ENCODE measurements around the gene ANKRD24. TPM values are rescaled to one million over a fixed set of nuclear protein-coding genes. Genes with fewer than 3 reads are reported as not detected.
"Not testable (repeated sequence)": the region's sequence is repeated elsewhere in the genome, so short reads cannot be mapped to it uniquely, and the experiment has no call there.

ANKRD24 gene
- total and polyA plus RNA-seq, 4 donors: 2.8 to 13.7 (median 6.7) TPM

DNA sequence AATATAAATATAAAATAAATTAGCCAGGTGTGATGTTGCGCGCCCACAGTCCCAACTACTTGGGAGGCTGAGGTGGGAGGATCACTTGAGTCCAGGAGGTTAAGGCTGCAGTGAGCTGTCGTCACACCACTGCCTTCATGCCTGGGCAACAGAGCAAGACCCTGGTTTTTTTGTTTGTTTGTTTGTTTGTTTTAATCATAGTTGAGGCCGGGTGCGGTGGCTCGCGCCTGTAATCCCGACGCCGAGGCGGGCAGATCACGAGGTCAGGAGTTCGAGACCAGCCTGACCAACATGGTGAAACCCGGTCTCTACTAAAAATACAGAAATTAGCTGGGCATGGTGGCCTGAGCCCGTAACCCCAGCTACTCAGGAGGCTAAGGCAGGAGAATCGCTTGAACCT is 55.0 kb downstream of the ANKRD24 start:
- DNase-seq (ENCODE audit: low read depth in 4 of 6, low spot score in 6 of 6); H3K27me3 ChIP-seq (ENCODE audit: control insufficient read depth, insufficient read depth, low read length): not testable (repeated sequence)
- 92% methylated on average over 14 of the region's 16 CpGs for WGBS (ENCODE audit: insufficient coverage)

GRCh38 chr19:4238831-4239230 is 56.3 kb downstream of the ANKRD24 start:
- no peak for DNase-seq (ENCODE audit: low read depth in 4 of 6, low spot score in 6 of 6)
- Histone ChIP-seq H3K27ac (ENCODE audit: low read depth, low read length) (no peak overlapping the region), H3K4me3 (ENCODE audit: low read depth, low read length) (no peak overlapping the region), H3K36me3 (ENCODE audit: control insufficient read depth, insufficient read depth, low read length) (no peaks in the 10 kb centered on the region), H3K9me3 (ENCODE audit: control insufficient read depth, insufficient read depth, low read length) (no peaks in the 10 kb centered on the region), H3K4me1 (ENCODE audit: control insufficient read depth, insufficient read depth, low read length) (no peaks in the 10 kb centered on the region), H3K27me3 (ENCODE audit: control insufficient read depth, insufficient read depth, low read length) (no peaks in the 10 kb centered on the region)
- 83% methylated on average over 1 of the region's 4 CpGs for WGBS (ENCODE audit: insufficient coverage)

More for the DNA sequence above, 55.0 kb downstream of the ANKRD24 start:
- not testable (repeated sequence) for H3K4me3 ChIP-seq (ENCODE audit: low read depth, low read length); H3K36me3 ChIP-seq (ENCODE audit: control insufficient read depth, insufficient read depth, low read length); H3K4me1 ChIP-seq (ENCODE audit: control insufficient read depth, insufficient read depth, low read length); H3K9me3 ChIP-seq (ENCODE audit: control insufficient read depth, insufficient read depth, low read length); H3K27ac ChIP-seq (ENCODE audit: low read depth, low read length)

- no peaks in the 10 kb centered on the region for H3K9me3 ChIP-seq (ENCODE audit: control insufficient read depth, insufficient read depth, low read length)
Observed at GRCh38 chr19:4241824-4242430, 59.4 kb downstream of the ANKRD24 start.

DNA sequence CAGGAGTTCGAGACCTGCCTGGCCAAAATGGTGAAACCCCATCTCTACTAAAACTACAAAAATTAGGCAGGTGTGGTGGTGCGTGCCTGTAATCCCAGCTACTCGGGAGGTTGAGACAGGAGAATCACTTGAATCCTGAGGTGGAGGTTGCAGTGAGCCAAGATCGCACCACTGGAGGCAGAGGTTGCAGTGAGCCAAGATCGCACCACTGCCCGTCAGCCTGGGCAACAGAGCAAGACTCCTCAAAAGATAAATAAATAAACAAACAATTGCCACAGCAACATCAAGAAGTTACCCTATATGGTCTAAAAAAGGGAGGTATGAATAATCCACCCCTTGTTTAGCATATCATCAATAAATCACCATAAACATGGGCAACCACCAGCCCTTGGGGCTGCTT is 63.4 kb downstream of the ANKRD24 start:
- H3K27me3 ChIP-seq (ENCODE audit: control insufficient read depth, insufficient read depth, low read length); H3K4me3 ChIP-seq (ENCODE audit: low read depth, low read length); H3K9me3 ChIP-seq (ENCODE audit: control insufficient read depth, insufficient read depth, low read length); H3K27ac ChIP-seq (ENCODE audit: low read depth, low read length); DNase-seq (ENCODE audit: low read depth in 4 of 6, low spot score in 6 of 6): not testable (repeated sequence)
- Histone ChIP-seq H3K36me3 (ENCODE audit: control insufficient read depth, insufficient read depth, low read length) (peaks cover 27% of the 10 kb centered on the region), H3K4me1 (ENCODE audit: control insufficient read depth, insufficient read depth, low read length) (peaks cover 13% of the 10 kb centered on the region)
- WGBS (ENCODE audit: insufficient coverage): 100% methylated on average over 3 of the region's 6 CpGs

More at GRCh38 chr19:4241824-4242430, 59.4 kb downstream of the ANKRD24 start:
- H3K27ac ChIP-seq (ENCODE audit: low read depth, low read length): no peak overlapping the region
- peaks cover 5% of the 10 kb centered on the region for H3K4me1 ChIP-seq (ENCODE audit: control insufficient read depth, insufficient read depth, low read length)
- H3K27me3 ChIP-seq (ENCODE audit: control insufficient read depth, insufficient read depth, low read length): no peaks in the 10 kb centered on the region
- DNase-seq (ENCODE audit: low read depth in 4 of 6, low spot score in 6 of 6): no peak
- H3K4me3 ChIP-seq (ENCODE audit: low read depth, low read length): no peak overlapping the region
- H3K36me3 ChIP-seq (ENCODE audit: control insufficient read depth, insufficient read depth, low read length): no peaks in the 10 kb centered on the region
- 68% methylated on average over 3 of the region's 5 CpGs for WGBS (ENCODE audit: insufficient coverage)

- WGBS (ENCODE audit: insufficient coverage): 0% methylated on average over 24 of the region's 45 CpGs
- H3K27ac ChIP-seq (ENCODE audit: low read depth, low read length): peak within 1 kb of the TSS; percentile 96
- peak; percentile 97 to 100 (median 99) for DNase-seq (ENCODE audit: low read depth in 4 of 6, low spot score in 6 of 6)
- H3K9me3 ChIP-seq (ENCODE audit: control insufficient read depth, insufficient read depth, low read length): no peaks in the 10 kb centered on the region
- H3K4me3 ChIP-seq (ENCODE audit: low read depth, low read length): peak within 1 kb of the TSS; percentile 91
- peaks cover 13% of the 10 kb centered on the region for H3K4me1 ChIP-seq (ENCODE audit: control insufficient read depth, insufficient read depth, low read length)
- H3K36me3 ChIP-seq (ENCODE audit: control insufficient read depth, insufficient read depth, low read length): peaks cover 37% of the 10 kb centered on the region
- H3K27me3 ChIP-seq (ENCODE audit: control insufficient read depth, insufficient read depth, low read length): no peaks in the 10 kb centered on the region
Observed at GRCh38 chr19:4246767-4247593, 64.5 kb downstream of the ANKRD24 start, which contains the start of gene YJU2. Gene YJU2, plus strand, starts transcription at chr19:4247080. Its CDS starts 67 bp downstream, at chr19:4247147.

DNA sequence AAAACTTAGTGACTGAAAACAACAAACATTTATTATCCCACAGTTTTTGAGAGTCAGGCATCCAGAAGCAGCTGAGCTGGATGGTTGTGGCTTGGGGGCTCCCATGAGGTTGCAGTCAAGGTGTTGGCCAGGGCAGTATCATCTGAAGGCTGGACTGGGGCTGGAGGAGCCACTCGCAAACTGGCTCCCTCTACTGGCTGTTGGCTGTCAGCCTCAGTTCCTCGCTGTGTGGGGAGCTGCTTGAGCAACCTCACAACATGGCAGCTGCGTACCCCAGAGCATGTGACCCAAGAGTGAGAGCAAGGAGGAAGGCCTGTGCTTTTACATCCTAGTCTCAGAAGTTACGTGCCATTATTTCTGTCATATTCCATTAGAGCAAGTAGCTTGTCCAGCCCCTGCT is 74.1 kb downstream of the ANKRD24 start:
- Histone ChIP-seq H3K27ac (ENCODE audit: low read depth, low read length) (no peak overlapping the region), H3K9me3 (ENCODE audit: control insufficient read depth, insufficient read depth, low read length) (no peaks in the 10 kb centered on the region), H3K27me3 (ENCODE audit: control insufficient read depth, insufficient read depth, low read length) (no peaks in the 10 kb centered on the region), H3K4me3 (ENCODE audit: low read depth, low read length) (no peak overlapping the region), H3K36me3 (ENCODE audit: control insufficient read depth, insufficient read depth, low read length) (peaks cover 94% of the 10 kb centered on the region), H3K4me1 (ENCODE audit: control insufficient read depth, insufficient read depth, low read length) (no peaks in the 10 kb centered on the region)
- DNase-seq (ENCODE audit: low read depth in 4 of 6, low spot score in 6 of 6): no peak
- WGBS (ENCODE audit: insufficient coverage): 100% methylated on average over 3 of the region's 4 CpGs

- WGBS (ENCODE audit: insufficient coverage): no CpG with 5 or more reads among the region's 6 CpGs
- DNase-seq (ENCODE audit: low read depth in 4 of 6, low spot score in 6 of 6): no peak
Observed at GRCh38 chr19:4257025-4257424, 74.5 kb downstream of the ANKRD24 start.

DNA sequence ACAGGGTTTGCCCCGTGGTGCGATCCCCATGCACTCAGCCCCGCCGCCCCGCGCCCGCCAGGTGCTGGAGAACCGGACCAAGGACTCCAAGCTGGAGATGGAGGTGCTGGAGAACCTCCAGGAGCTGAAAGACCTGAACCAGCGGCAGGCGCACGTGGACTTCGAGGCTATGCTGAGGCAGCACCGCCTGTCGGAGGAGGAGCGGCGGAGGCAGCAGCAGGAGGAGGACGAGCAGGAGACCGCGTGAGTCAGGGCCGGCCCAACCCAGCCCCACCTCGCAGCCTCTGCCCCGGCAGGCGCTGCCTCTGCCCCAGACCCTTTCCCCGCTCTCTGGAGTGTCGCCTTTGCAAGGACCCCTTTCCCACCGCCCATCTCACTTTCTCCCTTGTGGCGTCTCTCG is 75.7 kb downstream of the ANKRD24 start:
- Histone ChIP-seq H3K4me3 (ENCODE audit: low read depth, low read length) (no peak overlapping the region), H3K9me3 (ENCODE audit: control insufficient read depth, insufficient read depth, low read length) (no peaks in the 10 kb centered on the region), H3K36me3 (ENCODE audit: control insufficient read depth, insufficient read depth, low read length) (peaks cover 94% of the 10 kb centered on the region), H3K4me1 (ENCODE audit: control insufficient read depth, insufficient read depth, low read length) (no peaks in the 10 kb centered on the region), H3K27me3 (ENCODE audit: control insufficient read depth, insufficient read depth, low read length) (no peaks in the 10 kb centered on the region), H3K27ac (ENCODE audit: low read depth, low read length) (no peak overlapping the region)
- DNase-seq (ENCODE audit: low read depth in 4 of 6, low spot score in 6 of 6): no peak
- WGBS (ENCODE audit: insufficient coverage): 97% methylated on average over 27 of the region's 28 CpGs

More at GRCh38 chr19:4257025-4257424, 74.5 kb downstream of the ANKRD24 start:
- H3K4me1 ChIP-seq (ENCODE audit: control insufficient read depth, insufficient read depth, low read length): no peaks in the 10 kb centered on the region
- H3K27ac ChIP-seq (ENCODE audit: low read depth, low read length): no peak overlapping the region
- no peak overlapping the region for H3K4me3 ChIP-seq (ENCODE audit: low read depth, low read length)
- H3K27me3 ChIP-seq (ENCODE audit: control insufficient read depth, insufficient read depth, low read length): no peaks in the 10 kb centered on the region
- H3K36me3 ChIP-seq (ENCODE audit: control insufficient read depth, insufficient read depth, low read length): peaks cover 94% of the 10 kb centered on the region
- H3K9me3 ChIP-seq (ENCODE audit: control insufficient read depth, insufficient read depth, low read length): no peaks in the 10 kb centered on the region

DNA sequence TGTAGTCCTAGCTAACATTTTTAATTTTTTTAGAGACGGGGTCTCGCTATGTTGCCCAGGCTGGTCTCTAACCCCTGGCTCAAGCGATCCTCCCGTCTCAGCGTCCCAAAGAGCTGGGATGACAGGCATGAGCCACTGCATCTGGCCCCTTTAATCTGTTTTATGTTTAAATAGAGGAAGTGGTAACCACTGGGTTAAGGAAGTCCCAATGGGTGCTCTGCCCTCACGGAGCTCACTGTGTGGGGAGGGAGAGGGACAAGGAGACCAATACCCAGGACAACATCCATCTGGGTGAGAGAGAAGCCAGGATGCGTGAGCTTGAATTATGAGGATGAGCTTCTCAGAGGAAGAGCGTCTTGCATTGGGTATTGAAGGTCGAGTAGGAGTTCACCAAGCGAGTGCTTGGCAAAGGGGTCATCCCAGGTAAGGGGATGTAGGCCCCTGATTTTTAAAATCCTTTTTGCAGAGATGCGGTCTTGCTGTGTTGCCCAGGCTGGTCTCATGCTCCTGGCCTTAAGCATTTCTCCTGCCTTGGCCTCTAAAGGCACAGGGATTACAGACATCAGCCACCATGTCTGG is 78.2 kb downstream of the ANKRD24 start:
- 100% methylated on average over 10 of the region's 11 CpGs for WGBS (ENCODE audit: insufficient coverage)
- no peaks in the 10 kb centered on the region for H3K27me3 ChIP-seq (ENCODE audit: control insufficient read depth, insufficient read depth, low read length)
- H3K4me1 ChIP-seq (ENCODE audit: control insufficient read depth, insufficient read depth, low read length): no peaks in the 10 kb centered on the region
- no peak overlapping the region for H3K27ac ChIP-seq (ENCODE audit: low read depth, low read length)
- DNase-seq (ENCODE audit: low read depth in 4 of 6, low spot score in 6 of 6): no peak
- no peaks in the 10 kb centered on the region for H3K9me3 ChIP-seq (ENCODE audit: control insufficient read depth, insufficient read depth, low read length)
- no peak overlapping the region for H3K4me3 ChIP-seq (ENCODE audit: low read depth, low read length)
- H3K36me3 ChIP-seq (ENCODE audit: control insufficient read depth, insufficient read depth, low read length): peaks cover 92% of the 10 kb centered on the region

Measured in spinal cord (tissue), 10 donors.